ENCODE measurements around the gene LMAN1. TPM values are rescaled to one million over a fixed set of nuclear protein-coding genes. Genes with fewer than 3 reads are reported as not detected.

Gene LMAN1
- total RNA-seq, 2 experiments from 2014 or later = 23.9 to 26.1 TPM

DNA sequence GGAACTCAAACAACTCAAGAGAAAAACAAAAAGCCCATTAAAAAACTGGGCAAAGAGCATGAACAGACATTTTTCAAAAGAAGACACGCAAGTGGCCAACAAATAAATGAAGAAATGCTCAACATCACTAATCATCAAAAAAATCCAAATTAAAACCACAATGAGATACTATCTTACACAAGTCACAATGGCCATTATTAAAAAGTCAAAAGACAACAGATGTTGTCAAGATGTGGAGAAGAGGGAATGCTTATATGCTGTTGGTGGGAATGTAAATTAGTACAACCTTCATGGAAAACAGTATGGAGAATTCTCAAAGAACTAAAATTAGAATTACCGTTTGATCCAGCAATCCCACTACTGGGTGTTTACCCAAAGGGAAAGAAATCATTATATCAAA is 15.1 kb downstream of the LMAN1 start:
- no peak overlapping the region for H3K27ac Mint-ChIP-seq
- ChIA-PET POLR2A (no interaction called here), CTCF (no interaction called here)
- intact Hi-C loops (cut with DNase I, micrococcal nuclease) = no loop called here
- no peak overlapping the region for H3K4me3 Mint-ChIP-seq
- Histone ChIP-seq H3K4me1 (ENCODE audit: insufficient read depth, low read length) (no peaks in the 10 kb centered on the region), H3K9me3 (ENCODE audit: control insufficient read depth in 1 of 2, insufficient read depth in 1 of 2, low read length in 2 of 2) (peaks cover 3 to 19% of the 10 kb centered on the region in 2 experiments), H3K4me3 (ENCODE audit: low read length) (no peak overlapping the region), H3K27ac (ENCODE audit: low read depth in 1 of 2, low read length in 2 of 2) (no peak overlapping the region), H3K27me3 (ENCODE audit: control insufficient read depth in 1 of 2, insufficient read depth in 2 of 2, low read length in 2 of 2) (no peaks in the 10 kb centered on the region), H3K36me3 (ENCODE audit: insufficient read depth, low read length) (peaks cover 90% of the 10 kb centered on the region)
- no peaks in the 10 kb centered on the region for H3K27me3 Mint-ChIP-seq
- H3K9me3 Mint-ChIP-seq = peaks cover 11% of the 10 kb centered on the region
- H3K36me3 Mint-ChIP-seq (ENCODE audit: low read depth) = peaks cover 100% of the 10 kb centered on the region
- no peak for DNase-seq
- H3K4me1 Mint-ChIP-seq (ENCODE audit: low read depth) = peaks cover 39% of the 10 kb centered on the region
- ATAC-seq (ENCODE audit: poor library complexity) = no peak
- TF ChIP-seq, protein P1, sequence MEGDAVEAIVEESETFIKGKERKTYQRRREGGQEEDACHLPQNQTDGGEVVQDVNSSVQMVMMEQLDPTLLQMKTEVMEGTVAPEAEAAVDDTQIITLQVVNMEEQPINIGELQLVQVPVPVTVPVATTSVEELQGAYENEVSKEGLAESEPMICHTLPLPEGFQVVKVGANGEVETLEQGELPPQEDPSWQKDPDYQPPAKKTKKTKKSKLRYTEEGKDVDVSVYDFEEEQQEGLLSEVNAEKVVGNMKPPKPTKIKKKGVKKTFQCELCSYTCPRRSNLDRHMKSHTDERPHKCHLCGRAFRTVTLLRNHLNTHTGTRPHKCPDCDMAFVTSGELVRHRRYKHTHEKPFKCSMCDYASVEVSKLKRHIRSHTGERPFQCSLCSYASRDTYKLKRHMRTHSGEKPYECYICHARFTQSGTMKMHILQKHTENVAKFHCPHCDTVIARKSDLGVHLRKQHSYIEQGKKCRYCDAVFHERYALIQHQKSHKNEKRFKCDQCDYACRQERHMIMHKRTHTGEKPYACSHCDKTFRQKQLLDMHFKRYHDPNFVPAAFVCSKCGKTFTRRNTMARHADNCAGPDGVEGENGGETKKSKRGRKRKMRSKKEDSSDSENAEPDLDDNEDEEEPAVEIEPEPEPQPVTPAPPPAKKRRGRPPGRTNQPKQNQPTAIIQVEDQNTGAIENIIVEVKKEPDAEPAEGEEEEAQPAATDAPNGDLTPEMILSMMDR (IDR thresholded peaks at IDR 0.05) = no peak

GRCh38 chr18:59340817-59341216 is 18.2 kb downstream of the LMAN1 start:
- Histone ChIP-seq H3K36me3 (ENCODE audit: insufficient read depth, low read length) (peaks cover 81% of the 10 kb centered on the region), H3K27me3 (ENCODE audit: control insufficient read depth in 1 of 2, insufficient read depth in 2 of 2, low read length in 2 of 2) (no peaks in the 10 kb centered on the region), H3K27ac (ENCODE audit: low read depth in 1 of 2, low read length in 2 of 2) (no peak overlapping the region), H3K9me3 (ENCODE audit: control insufficient read depth in 1 of 2, insufficient read depth in 1 of 2, low read length in 2 of 2) (peaks cover 3 to 19% of the 10 kb centered on the region in 2 experiments), H3K4me3 (ENCODE audit: low read length) (no peak overlapping the region), H3K4me1 (ENCODE audit: insufficient read depth, low read length) (no peaks in the 10 kb centered on the region)
- TF ChIP-seq, protein P1 (IDR thresholded peaks at IDR 0.05) = no peak
- H3K4me1 Mint-ChIP-seq (ENCODE audit: low read depth) = peaks cover 39% of the 10 kb centered on the region
- CTCF ChIA-PET = no interaction called here
- intact Hi-C loops (cut with DNase I, micrococcal nuclease) = no loop called here
- H3K27me3 Mint-ChIP-seq = no peaks in the 10 kb centered on the region
- POLR2A ChIA-PET = no interaction called here
- no peak overlapping the region for H3K4me3 Mint-ChIP-seq
- peaks cover 99% of the 10 kb centered on the region for H3K36me3 Mint-ChIP-seq (ENCODE audit: low read depth)
- no peak overlapping the region for H3K27ac Mint-ChIP-seq
- ATAC-seq (ENCODE audit: poor library complexity) (no peak), DNase-seq (no peak)
- H3K9me3 Mint-ChIP-seq = peaks cover 11% of the 10 kb centered on the region

DNA sequence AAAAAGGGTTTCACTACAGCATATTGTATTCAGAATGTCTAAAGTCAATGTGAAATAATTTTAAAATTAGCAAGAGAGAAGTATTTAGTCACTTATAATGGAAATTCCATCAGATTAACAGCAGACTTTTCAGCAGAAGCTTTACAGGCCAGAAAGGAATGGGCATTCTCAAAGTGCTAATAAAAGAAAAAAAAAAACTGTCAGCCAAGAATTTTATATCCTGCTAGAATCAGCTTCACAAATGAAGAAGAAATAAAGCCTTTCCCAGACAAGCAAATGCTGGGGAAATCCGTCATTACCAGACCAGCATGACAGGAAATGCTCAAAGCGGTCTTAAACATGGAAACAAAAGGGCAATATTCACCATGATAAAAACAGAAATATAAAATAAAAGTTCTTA is 18.8 kb downstream of the LMAN1 start:
- no peak overlapping the region for H3K27ac ChIP-seq (ENCODE audit: low read depth in 1 of 2, low read length in 2 of 2)
- H3K36me3 ChIP-seq (ENCODE audit: insufficient read depth, low read length) = peaks cover 81% of the 10 kb centered on the region
- TF ChIP-seq, protein P1 (IDR thresholded peaks at IDR 0.05) = no peak
- no peak overlapping the region for H3K4me3 Mint-ChIP-seq
- peaks cover 0 to 19% of the 10 kb centered on the region in 2 experiments for H3K9me3 ChIP-seq (ENCODE audit: control insufficient read depth in 1 of 2, insufficient read depth in 1 of 2, low read length in 2 of 2)
- DNase-seq (no peak), ATAC-seq (ENCODE audit: poor library complexity) (no peak)
- POLR2A ChIA-PET = interaction anchor here (1.5 kb wide), 1 partner anchor 16 kb away, joined by 3 read pairs; no protein-coding TSS in a partner anchor
- peaks cover 99% of the 10 kb centered on the region for H3K36me3 Mint-ChIP-seq (ENCODE audit: low read depth)
- H3K9me3 Mint-ChIP-seq = peaks cover 11% of the 10 kb centered on the region
- H3K27me3 Mint-ChIP-seq = no peaks in the 10 kb centered on the region
- no peak overlapping the region for H3K27ac Mint-ChIP-seq
- H3K27me3 ChIP-seq (ENCODE audit: control insufficient read depth in 1 of 2, insufficient read depth in 2 of 2, low read length in 2 of 2) = no peaks in the 10 kb centered on the region
- peaks cover 39% of the 10 kb centered on the region for H3K4me1 Mint-ChIP-seq (ENCODE audit: low read depth)
- CTCF ChIA-PET = no interaction called here
- H3K4me1 ChIP-seq (ENCODE audit: insufficient read depth, low read length) = no peaks in the 10 kb centered on the region
- H3K4me3 ChIP-seq (ENCODE audit: low read length) = no peak overlapping the region
- intact Hi-C loops (cut with DNase I, micrococcal nuclease) = no loop called here

Measured in CD4-positive, alpha-beta T cell (primary cell).